Measurements from ENCODE around the gene ZSWIM7. TPM values are rescaled to one million over a fixed set of nuclear protein-coding genes. Genes with fewer than 3 reads are reported as not detected.

ZSWIM7 gene
- total RNA-seq, 2 donors from 2014 or later: 14.5 to 20.9 TPM

DNA sequence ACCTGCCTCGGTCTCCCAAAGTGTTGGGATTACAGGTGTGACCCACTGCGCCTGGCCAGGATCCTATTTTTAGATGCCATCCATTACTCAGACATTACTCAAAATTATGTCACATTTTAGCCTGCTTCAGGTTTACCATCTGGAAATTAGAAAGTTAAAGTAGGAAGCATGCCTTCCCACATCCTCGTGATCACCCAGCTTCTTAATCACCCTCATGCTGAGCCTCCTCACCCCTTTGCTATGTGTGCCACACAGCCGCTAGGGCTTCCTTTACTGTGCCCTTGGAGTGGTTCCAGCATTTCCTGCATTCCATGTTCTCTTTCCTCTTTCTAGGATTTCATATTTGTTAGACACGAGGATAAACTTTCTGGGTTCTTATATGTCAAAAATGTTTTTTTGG, 45.3 kb downstream of the ZSWIM7 start:
- H3K27ac ChIP-seq: no peak overlapping the region
- H3K4me1 ChIP-seq: peaks cover 0 to 3% of the 10 kb centered on the region in 2 donors

GRCh38 chr17:15952916-15953790, 46.4 kb downstream of the ZSWIM7 start:
- TF ChIP-seq CTCF (IDR thresholded peaks at IDR 0.05): no peak
- Histone ChIP-seq H3K27ac (no peak overlapping the region), H3K9me3 (no peaks in the 10 kb centered on the region), H3K36me3 (no peaks in the 10 kb centered on the region), H3K4me3 (no peak overlapping the region), H3K27me3 (no peaks in the 10 kb centered on the region), H3K4me1 (no peaks in the 10 kb centered on the region)
- no peak for DNase-seq (ENCODE audit: low spot score)

More for the DNA sequence above, 45.3 kb downstream of the ZSWIM7 start:
- no peak overlapping the region for H3K4me3 ChIP-seq
- H3K27me3 ChIP-seq: no peaks in the 10 kb centered on the region
- H3K9me3 ChIP-seq: no peaks in the 10 kb centered on the region
- H3K36me3 ChIP-seq: no peaks in the 10 kb centered on the region
- DNase-seq (ENCODE audit: low spot score): no peak
- no peak for TF ChIP-seq CTCF (IDR thresholded peaks at IDR 0.05)

DNA sequence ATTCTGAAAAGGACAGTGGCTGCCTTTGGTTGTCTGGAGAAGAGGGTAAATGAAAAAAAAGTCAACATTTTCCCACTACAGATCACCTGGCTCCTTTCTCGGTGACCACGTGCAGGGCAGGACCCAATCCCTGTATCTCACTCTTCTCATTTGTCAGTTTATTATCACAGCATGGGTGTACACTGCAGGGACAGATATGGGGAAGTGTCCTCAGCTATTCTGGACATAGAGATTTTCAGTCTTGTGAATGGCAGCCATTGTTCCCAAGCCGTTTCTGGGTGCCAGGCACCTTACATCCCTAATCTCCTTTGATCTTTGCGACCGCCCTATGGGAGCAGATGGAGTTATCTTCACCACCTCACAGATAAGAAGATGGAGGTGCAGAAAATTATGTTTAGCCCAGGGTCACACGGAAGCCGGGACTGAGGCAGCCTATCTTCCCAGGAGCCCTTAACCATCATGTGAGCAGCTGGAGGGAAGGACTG, 47.4 kb downstream of the ZSWIM7 start:
- no peak overlapping the region for H3K4me3 ChIP-seq
- H3K4me1 ChIP-seq: peaks cover 0 to 6% of the 10 kb centered on the region in 2 donors
- no peak overlapping the region for H3K27ac ChIP-seq
- H3K36me3 ChIP-seq: no peaks in the 10 kb centered on the region
- no peaks in the 10 kb centered on the region for H3K27me3 ChIP-seq
- no peak for DNase-seq (ENCODE audit: low spot score)
- no peak for TF ChIP-seq CTCF (IDR thresholded peaks at IDR 0.05)
- H3K9me3 ChIP-seq: no peaks in the 10 kb centered on the region

DNA sequence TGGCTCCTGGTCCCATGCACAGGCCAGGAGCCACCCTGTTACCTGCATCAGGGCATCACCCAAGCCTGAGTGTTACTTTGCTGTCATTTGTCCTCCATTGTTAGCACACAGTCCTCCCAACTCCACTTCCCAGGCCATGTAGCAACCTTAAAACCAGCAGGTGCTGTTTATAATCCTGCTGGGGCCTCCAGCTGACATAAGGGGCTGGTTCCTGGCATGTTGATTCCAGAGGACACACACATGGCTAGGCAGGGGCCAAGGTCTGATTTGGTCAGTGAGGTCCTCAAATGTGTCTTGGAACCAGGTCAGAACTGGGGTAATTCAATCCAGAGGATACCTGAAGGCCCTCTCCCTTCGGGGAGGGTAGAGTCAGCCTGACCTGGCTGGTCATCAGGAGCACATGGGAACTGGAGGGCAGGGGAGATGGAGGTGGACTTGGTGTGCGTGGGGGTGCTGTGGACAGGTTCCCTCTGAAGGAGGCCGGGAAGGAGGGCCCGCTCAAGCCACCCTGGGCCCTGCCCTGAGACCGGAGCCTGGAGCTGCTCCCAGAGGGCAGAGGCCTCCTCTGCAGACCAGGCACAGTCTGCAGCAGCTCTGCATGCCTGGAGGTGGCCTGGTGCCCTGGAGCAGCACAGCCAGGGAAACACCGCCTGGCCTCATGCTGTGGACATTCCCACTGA, 48.0 kb downstream of the ZSWIM7 start:
- Histone ChIP-seq H3K4me1 (peaks cover 0 to 6% of the 10 kb centered on the region in 2 donors), H3K27me3 (no peaks in the 10 kb centered on the region), H3K4me3 (no peak overlapping the region), H3K27ac (no peak overlapping the region), H3K36me3 (no peaks in the 10 kb centered on the region), H3K9me3 (no peaks in the 10 kb centered on the region)
- no peak for TF ChIP-seq CTCF (IDR thresholded peaks at IDR 0.05)
- DNase-seq (ENCODE audit: low spot score): no peak

- Histone ChIP-seq H3K4me3 (no peak overlapping the region), H3K27ac (no peak overlapping the region), H3K4me1 (peaks cover 0 to 30% of the 10 kb centered on the region in 2 donors), H3K36me3 (no peaks in the 10 kb centered on the region), H3K27me3 (no peaks in the 10 kb centered on the region), H3K9me3 (no peaks in the 10 kb centered on the region)
- no peak for DNase-seq (ENCODE audit: low spot score)
- TF ChIP-seq CTCF (IDR thresholded peaks at IDR 0.05): no peak
Observed at GRCh38 chr17:15947976-15948752, 51.3 kb downstream of the ZSWIM7 start.

Measured in right atrium auricular region (tissue), 2 donors.